ENCODE results near the gene ENG. TPM values are rescaled to one million over a fixed set of nuclear protein-coding genes. Genes with fewer than 3 reads are reported as not detected.

The ENG gene
- total RNA-seq, 1 experiment from 2014 or later, result 25.1 TPM

GRCh38 chr9:127816728-127817127 lies 37.7 kb downstream of the ENG start:
- ChIA-PET POLR2A (interaction anchor here (0.7 kb wide), 1 partner anchor 74 kb away, joined by 3 read pairs; no protein-coding TSS in a partner anchor), CTCF (no interaction called here)
- DNase-seq (ENCODE audit: low read depth, low spot score) (no peak), ATAC-seq (0 out of 2 replicates have a peak, but pooled peaks have one; percentile 24)
- H3K4me1 ChIP-seq (ENCODE audit: control insufficient read depth, insufficient read depth, low read length), result no peaks in the 10 kb centered on the region
- TF ChIP-seq POLR2AphosphoS5 (IDR thresholded peaks at IDR 0.05; ENCODE audit: low read depth, low read length) (no peak), SIN3A (IDR thresholded peaks at IDR 0.05; ENCODE audit: borderline replicate concordance, insufficient read depth, low read depth, low read length) (no peak), TCF7L2 (IDR thresholded peaks at IDR 0.05; ENCODE audit: low read depth, low read length) (no peak)
- TF ChIP-seq, protein P1, sequence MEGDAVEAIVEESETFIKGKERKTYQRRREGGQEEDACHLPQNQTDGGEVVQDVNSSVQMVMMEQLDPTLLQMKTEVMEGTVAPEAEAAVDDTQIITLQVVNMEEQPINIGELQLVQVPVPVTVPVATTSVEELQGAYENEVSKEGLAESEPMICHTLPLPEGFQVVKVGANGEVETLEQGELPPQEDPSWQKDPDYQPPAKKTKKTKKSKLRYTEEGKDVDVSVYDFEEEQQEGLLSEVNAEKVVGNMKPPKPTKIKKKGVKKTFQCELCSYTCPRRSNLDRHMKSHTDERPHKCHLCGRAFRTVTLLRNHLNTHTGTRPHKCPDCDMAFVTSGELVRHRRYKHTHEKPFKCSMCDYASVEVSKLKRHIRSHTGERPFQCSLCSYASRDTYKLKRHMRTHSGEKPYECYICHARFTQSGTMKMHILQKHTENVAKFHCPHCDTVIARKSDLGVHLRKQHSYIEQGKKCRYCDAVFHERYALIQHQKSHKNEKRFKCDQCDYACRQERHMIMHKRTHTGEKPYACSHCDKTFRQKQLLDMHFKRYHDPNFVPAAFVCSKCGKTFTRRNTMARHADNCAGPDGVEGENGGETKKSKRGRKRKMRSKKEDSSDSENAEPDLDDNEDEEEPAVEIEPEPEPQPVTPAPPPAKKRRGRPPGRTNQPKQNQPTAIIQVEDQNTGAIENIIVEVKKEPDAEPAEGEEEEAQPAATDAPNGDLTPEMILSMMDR (IDR thresholded peaks at IDR 0.05), result no peak
- TF ChIP-seq, protein P2, sequence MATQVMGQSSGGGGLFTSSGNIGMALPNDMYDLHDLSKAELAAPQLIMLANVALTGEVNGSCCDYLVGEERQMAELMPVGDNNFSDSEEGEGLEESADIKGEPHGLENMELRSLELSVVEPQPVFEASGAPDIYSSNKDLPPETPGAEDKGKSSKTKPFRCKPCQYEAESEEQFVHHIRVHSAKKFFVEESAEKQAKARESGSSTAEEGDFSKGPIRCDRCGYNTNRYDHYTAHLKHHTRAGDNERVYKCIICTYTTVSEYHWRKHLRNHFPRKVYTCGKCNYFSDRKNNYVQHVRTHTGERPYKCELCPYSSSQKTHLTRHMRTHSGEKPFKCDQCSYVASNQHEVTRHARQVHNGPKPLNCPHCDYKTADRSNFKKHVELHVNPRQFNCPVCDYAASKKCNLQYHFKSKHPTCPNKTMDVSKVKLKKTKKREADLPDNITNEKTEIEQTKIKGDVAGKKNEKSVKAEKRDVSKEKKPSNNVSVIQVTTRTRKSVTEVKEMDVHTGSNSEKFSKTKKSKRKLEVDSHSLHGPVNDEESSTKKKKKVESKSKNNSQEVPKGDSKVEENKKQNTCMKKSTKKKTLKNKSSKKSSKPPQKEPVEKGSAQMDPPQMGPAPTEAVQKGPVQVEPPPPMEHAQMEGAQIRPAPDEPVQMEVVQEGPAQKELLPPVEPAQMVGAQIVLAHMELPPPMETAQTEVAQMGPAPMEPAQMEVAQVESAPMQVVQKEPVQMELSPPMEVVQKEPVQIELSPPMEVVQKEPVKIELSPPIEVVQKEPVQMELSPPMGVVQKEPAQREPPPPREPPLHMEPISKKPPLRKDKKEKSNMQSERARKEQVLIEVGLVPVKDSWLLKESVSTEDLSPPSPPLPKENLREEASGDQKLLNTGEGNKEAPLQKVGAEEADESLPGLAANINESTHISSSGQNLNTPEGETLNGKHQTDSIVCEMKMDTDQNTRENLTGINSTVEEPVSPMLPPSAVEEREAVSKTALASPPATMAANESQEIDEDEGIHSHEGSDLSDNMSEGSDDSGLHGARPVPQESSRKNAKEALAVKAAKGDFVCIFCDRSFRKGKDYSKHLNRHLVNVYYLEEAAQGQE (IDR thresholded peaks at IDR 0.05; ENCODE audit: insufficient read depth in 1 of 2, low read depth in 2 of 2, low read length in 1 of 2), result no peak
- BruUV-seq (replicated peaks), result no TSS peak
- H3K9me3 ChIP-seq (ENCODE audit: control insufficient read depth, insufficient read depth, low read depth, low read length), result no peaks in the 10 kb centered on the region
- no peaks in the 10 kb centered on the region for H3K27me3 ChIP-seq (ENCODE audit: control insufficient read depth, insufficient read depth, low read length)
- no peak overlapping the region for H3K4me3 ChIP-seq (ENCODE audit: low read depth in 2 of 2, low read length in 2 of 2)
- no peaks in the 10 kb centered on the region for H3K36me3 ChIP-seq (ENCODE audit: control insufficient read depth, insufficient read depth, low read length)
- intact Hi-C loops (cut with micrococcal nuclease; ENCODE audit: unreplicated experiment) (no loop called here), in situ Hi-C loops (cut with HindIII; ENCODE audit: low pct_unique_long_range_greater_than_20kb, low sequenced_read_pairs) (no loop called here)
- H3K27ac ChIP-seq (ENCODE audit: low read length), result no peak overlapping the region

GRCh38 chr9:127816362-127816725 lies 38.1 kb downstream of the ENG start:
- ChIA-PET POLR2A (no interaction called here), CTCF (no interaction called here)
- BruUV-seq (replicated peaks), result no TSS peak
- intact Hi-C loops (cut with micrococcal nuclease; ENCODE audit: unreplicated experiment) (no loop called here), in situ Hi-C loops (cut with HindIII; ENCODE audit: low pct_unique_long_range_greater_than_20kb, low sequenced_read_pairs) (no loop called here)
- Histone ChIP-seq H3K36me3 (ENCODE audit: control insufficient read depth, insufficient read depth, low read length) (no peaks in the 10 kb centered on the region), H3K9me3 (ENCODE audit: control insufficient read depth, insufficient read depth, low read depth, low read length) (no peaks in the 10 kb centered on the region), H3K27me3 (ENCODE audit: control insufficient read depth, insufficient read depth, low read length) (no peaks in the 10 kb centered on the region), H3K27ac (ENCODE audit: low read length) (no peak overlapping the region), H3K4me3 (ENCODE audit: low read depth in 2 of 2, low read length in 2 of 2) (no peak overlapping the region), H3K4me1 (ENCODE audit: control insufficient read depth, insufficient read depth, low read length) (no peaks in the 10 kb centered on the region)
- ATAC-seq (0 out of 2 replicates have a peak, but pooled peaks have one; percentile 31), DNase-seq (ENCODE audit: low read depth, low spot score) (no peak)
- no peak for TF ChIP-seq SIN3A (IDR thresholded peaks at IDR 0.05; ENCODE audit: borderline replicate concordance, insufficient read depth, low read depth, low read length)
- TF ChIP-seq, protein P1 (IDR thresholded peaks at IDR 0.05), result no peak
- TF ChIP-seq, protein P2 (IDR thresholded peaks at IDR 0.05; ENCODE audit: insufficient read depth in 1 of 2, low read depth in 2 of 2, low read length in 1 of 2), result no peak
- no peak for TF ChIP-seq TCF7L2 (IDR thresholded peaks at IDR 0.05; ENCODE audit: low read depth, low read length)
- TF ChIP-seq POLR2AphosphoS5 (IDR thresholded peaks at IDR 0.05; ENCODE audit: low read depth, low read length), result no peak
